Measurements from ENCODE around the gene SDSL.

Gene SDSL

DNA sequence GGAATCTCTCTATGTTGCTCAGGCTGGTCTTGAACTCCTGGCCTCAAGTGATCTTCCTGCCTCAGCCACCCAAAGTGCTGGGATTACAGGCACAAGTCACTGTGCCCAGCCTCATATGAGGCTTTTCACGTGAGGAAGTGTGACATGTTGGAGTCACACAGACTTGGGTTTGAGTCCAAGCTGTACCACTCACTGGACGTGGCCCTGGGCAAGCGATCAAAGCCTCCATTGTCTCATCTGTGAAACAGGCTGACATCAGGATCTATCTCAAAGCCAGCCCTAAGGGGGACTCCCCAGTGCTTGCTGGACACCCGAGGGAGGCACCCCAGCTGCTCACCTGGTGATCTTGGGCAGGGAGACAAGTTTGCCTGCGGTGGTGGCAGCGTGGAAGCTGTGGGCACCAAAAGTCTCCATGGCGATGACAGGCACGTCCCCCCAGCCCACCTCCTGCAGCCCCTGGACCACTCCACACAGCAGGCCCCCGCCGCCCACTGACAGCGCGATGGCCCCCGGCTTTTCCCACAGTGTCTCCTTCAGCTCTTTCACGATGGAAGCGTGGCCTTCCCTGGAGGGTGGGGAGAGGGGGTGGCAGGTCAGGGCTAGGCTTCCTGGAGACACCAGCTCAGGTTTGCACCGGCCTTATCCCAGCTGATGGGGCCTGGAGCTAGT lies 25.2 kb upstream of the SDSL start:
- DNase-seq (ENCODE audit: low spot score): no peak

DNA sequence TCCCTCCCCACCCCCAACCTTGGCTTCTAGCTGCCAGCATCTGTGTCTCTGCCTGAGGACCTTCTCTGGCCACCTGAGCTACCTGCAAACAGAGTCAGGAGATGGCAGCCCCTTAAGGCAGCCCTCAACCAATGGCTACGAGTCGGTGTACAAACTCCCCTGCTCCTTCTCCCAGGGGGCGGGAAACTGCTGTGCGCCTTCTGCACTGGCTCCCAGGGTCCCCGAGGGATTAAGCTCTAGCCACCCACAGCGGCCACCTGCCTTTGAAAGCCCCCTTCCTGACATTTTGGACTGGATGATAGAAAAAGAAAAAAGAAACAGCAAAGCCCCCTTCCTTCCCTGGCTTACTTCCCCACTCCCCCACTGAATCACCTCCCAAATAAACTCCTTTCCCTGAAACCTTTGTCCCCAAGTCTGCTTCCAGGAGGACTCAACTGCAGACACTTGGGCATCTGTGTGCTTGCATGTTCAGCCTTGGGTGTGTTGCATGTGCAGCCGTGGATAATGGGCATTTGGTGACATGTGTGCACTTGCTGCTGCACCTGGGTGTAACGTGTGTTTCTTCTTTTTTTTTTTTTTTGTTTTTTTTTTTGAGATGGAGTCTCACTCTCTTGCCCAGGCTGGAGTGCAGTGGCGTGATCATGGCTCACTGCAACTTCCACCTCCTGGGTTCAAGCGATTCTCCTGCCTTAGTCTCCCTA lies 24.5 kb upstream of the SDSL start:
- DNase-seq (ENCODE audit: low spot score): no peak

DNA sequence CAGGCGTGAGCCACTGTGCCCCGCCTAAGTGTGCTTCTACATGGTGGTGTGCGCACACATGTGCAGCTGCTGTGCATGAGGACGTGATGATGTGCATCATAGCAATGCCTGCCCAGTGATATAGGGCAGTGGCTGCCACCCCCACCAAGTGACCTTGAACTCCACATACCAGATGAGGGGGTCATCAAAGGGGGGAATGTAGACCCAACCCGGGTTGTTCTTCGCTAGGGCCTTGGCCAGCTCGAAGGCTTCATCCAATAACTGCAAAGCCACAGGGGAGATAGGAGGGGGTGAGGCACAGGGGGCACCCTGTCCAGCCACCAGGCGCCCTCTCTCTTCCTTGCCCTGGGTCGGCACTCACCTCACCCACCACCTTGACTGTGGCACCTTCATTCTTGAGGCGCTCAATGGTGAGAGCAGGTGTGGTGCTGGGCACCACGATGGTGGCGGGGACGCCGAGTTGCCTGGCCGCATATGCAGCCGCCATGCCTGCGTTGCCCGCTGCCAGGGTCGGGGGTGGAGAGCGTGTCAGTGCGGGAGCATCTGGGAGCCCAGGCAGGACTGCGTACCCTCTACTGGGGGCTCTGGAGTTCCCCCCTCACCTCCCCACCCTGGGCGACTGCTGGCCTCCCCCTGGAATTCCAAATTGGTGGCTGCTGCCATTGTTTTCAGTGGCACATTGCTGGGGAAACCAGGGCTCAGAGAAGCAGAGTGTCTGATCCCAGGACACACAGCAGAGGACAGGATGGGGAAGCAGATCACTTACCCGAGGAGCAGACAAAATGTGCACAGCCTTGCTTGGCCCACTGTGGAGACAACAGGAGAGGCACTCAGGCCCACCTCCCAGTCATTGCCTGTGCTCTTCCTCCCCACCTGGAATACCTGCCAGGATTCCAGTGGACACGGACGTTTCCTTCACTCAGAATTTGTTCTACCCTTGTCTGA lies 23.6 kb upstream of the SDSL start:
- DNase-seq (ENCODE audit: low spot score): no peak

DNA sequence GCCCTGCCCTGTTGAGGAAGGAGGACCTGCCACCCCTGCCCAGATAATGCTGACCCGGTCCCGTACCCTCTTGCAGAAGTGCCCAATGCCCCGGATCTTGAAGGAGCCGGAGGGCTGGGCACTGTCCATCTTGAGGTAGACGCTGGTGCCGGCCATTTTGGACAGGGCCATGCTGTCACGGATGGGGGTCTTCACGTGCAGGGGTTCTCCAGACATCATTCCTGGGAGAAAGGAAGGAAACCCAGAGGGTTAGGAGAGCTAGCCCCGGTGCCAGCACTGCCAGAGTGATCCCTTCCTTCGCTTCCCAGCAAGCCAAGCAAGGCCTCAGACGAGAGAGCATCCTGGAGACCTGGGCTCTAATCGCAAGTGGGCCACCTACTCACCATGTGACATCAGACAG lies 22.7 kb upstream of the SDSL start:
- DNase-seq (ENCODE audit: low spot score): no peak

DNA sequence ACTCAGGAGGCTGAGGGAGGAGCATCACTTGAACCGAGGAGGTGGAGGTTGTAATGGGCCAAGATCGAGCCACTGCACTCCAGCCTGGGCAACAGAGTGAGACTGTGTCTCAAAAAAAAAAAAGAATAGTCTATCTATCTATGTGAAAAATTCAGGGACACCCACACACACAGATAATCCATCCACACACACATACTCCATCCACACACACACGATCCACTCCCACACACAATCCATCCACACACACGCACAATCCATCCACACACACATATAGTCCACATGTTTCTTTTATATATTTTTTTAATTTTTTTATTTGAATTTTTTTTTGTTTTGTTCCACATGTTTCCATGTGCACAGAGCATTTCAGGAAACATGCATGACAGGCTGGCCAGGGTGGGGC lies 21.8 kb upstream of the SDSL start:
- no peak for DNase-seq (ENCODE audit: low spot score)

DNA sequence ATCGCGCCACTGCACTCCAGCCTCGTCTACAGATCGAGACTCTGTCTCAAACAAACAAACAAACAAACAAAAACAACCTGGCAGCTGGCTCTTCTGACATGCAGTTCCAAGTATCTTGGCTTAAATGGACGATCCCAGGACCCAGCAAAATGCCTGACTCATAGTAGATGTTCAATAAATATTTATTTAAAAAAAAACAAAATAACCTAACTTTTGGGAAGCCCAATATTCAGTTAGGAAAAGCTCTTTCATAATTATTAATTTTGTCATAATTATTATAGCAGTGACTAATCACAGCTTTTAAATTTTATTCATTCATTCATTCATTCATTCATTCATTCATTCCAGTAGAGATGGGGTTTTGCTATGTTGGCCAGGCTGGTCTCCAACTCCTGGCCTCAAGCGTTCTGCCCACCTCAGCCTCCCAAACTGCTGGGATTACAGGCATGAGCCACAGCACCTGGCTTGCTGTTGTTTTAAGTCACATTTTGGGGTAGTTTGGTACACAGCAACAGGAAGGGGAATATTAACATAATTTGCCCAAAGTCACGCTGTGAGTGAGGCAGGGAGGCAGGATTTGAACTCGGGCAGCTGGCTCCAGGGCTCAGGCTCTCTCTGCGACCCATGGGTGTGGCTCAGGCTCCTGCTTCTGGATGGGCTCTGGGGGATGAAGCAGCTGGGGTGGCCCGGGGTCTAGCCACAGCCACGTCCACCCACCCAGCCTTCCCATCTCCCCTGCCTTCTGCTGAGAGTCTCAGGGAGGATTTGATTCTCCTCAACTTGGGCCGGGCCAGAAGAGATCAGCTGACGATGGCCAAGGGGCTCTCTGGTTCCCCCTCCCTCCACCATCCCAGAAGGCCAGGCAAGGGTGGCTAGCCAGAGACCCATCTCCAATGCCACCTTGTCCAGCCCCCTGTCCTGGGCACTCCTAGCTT lies 20.8 kb upstream of the SDSL start:
- no peak for DNase-seq (ENCODE audit: low spot score)

DNA sequence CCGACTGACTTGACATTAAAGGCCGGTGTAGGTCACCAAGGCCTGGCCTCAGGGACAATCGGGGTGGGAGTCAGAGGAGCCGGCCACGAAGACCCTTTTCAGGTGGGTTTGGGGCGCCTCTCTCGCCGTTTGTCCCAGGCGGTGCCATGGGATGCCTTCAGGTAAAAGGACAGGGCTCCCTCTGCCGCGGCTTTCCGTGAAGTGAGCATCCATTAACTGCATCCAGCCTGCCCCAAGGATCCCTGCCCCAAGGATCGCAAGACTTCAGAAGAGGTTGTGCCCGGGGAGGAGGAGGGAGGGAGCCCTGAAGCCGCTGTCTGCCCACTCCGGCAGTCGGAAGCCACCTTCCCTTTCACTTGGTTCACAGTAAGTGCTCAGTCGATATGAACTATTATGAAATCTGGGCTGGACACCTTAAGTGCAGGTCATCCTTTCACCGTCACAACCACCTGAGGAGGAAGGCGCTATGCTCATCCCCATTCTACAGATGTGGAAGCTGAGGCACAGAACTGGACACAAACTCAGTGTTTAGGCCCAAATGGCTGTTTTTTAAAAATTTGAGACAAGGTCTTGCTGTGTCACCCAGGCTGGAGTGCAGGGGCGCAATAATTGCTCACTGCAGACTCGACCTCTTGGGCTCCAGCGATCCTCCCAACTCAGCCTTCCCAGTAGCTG lies 19.5 kb upstream of the SDSL start:
- DNase-seq (ENCODE audit: low spot score): no peak

DNA sequence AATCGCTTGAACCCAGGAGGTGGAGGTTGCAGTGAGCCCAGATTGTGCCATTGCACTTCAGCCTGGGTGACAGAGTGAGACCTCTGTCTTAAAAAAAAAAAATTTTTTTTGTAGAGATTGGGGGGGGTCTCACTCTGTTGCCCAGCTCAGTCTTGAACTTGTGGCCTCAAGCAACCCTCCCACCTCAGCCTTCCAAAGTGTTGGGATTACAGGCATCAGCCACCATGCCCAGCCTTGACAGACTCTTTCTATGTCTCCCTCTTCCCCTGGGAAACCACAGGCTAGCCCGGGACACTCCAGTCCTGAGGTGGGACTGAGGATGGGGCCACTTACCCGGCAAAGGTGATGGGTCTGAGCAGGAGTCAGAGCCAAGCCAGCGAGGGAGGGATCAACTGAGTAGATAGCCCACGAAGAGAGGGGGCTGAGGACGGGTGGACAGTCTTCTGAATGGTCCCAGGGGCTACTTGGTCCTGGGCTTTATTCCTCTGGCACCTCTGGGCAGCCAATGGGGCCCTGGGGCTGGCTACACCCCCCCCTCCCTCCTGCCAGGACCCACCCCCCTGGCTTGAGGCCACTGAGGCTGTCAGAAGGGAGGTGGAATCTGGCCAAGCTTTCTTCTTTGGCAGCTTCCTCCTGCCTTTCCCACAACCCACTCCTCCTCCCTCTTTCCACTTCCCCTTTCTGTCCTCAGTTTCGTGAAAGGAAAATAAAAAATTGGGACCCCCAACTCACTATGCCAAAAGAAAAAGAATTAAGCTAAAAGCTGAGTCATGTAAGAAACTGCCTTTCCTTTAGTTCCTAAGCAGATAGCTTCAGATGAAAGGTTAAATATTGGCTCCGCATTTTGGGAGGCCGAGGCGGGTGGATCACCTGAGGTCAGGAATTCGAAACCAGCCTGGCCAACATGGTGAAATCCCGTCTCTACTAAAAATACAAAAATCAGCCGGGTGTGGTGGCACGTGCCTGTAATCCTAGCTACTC lies 18.5 kb upstream of the SDSL start, which contains the start of gene SDS:
Gene SDS (minus strand): TSS at position 453 of the 981 bp plus-strand sequence. CDS start 4,179 bp downstream, outside the sequence.
- no peak for DNase-seq (ENCODE audit: low spot score)

DNA sequence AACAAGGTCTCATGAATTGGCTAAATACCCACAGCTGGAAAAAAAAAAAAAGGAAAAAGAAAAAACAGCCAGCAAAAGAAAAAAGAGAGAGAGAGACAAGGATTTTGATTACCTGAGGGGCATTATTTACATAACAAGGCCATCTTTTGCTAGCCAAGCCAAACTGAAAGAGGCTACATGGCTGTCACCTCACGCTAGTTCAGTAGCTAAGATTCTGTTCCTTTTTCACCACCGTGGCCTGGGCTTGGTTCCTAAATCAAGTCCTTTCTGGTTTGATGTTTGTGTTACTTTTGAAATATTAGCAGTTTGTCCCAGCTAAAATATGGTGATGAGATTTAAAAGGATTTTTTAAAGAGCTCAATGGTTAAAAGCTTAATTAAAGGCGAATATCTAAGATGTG lies 16.5 kb upstream of the SDSL start:
- DNase-seq (ENCODE audit: low spot score): no peak

DNA sequence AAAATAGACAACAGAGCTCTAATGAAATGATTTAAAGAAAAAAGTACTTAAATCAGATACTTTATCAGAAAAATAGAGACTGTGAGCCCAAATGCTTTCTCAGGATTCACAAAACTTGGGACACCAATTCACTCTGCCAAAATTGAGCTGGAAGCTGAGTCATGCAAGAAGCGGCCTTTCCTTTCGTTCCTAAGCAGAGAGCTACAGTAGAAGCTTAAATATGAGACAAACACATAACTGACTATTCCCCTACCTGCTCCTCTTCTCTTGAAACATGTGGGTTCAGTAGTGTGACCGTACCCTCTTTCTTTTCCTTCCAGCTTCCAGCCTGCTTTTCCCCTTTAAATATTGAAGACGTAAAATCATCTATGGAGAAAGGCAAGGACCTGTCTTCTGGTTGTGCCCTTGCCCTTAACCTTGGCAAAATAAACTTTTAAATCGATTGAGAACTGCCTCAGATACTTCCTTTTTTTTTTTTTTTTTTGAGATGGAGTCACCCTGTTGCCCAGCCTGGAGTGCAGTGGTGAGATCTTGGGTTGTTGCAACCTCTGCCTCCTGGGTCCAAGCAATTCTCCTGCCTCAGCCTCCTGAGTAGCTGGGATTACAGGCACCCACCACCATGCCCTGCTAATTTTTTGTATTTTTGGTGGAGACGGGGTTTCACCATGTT lies 14.1 kb upstream of the SDSL start:
- peak; percentile 49 for DNase-seq (ENCODE audit: low spot score)

DNA sequence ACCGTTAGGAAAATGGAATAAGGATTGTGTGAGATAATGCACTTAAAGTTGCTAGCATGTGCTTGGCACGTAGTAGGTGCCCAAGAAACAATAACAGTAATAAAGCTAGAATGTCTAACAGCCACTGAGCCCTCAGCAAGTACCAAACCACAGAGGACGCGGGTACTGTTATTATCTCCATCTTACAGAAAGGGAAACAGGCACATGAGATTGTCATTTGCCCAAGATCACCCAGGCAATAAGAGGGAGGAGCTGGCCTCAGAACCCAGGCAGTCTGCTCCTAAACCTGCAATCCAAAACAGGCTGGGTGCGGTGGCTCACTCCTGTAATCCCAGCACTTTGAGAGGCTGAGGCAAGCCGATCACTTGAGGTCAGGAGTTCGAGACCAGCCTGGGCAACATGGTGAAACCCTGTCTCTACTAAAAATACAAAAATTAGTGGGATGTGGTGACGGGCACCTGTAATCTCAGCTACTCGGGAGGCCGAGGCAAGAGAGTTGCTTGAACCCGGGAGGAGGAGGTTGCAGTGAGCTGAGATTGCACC lies 13.4 kb upstream of the SDSL start:
- DNase-seq (ENCODE audit: low spot score): no peak

DNA sequence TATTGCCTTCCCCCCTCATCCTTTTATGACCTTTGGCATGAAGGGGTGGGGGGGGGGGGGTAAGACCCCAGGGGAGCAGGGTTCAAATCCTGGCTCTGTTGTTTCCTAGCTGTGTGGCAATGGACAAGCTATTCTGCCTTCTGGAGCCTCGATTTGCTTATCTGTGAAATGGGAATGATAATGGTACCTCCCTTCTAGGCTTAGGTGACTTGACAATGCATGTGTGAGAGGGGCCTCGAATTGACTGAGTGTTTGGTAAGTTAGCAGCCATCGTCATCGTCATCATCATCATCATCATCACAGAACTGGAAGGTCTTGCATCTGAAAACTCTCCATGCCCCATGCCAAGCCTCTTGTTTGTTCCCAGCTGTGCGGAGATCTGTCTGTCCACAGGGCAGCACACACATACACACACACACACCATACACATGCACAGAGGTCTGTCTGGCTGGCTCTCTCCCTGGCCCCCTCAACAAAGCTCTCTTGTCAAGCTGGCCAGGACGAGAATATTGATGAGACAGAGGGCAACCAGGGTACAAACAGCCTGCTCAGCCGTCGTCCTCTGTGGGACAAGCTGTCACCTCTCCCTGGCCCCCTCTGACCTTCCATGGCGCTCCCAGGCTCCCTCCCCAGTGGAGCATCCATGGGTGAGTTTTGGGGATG lies 12.6 kb upstream of the SDSL start:
- DNase-seq (ENCODE audit: low spot score): no peak

DNA sequence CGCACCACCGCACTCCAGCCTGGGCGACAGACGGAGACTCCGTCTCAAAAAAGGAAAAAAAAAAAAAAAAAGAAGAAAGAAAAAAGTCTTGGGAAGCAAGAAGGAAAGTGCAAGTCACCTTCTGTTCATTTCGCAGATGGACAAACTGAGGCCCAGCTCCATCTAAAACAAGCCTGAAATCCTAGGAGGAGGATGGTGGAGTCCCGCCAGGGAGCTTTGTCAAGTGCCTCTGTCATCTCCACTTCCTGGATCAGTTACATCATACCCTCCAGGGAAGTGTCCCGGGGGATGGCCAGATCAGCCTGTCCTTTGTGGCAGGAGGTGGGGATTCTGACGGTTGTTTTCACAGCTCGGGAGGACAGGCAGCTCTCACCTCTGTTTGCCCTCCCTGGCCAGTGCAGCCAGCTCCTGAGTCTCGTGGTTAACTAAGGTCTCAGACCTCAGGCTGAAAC lies 8.7 kb upstream of the SDSL start:
- DNase-seq (ENCODE audit: low spot score): no peak

DNA sequence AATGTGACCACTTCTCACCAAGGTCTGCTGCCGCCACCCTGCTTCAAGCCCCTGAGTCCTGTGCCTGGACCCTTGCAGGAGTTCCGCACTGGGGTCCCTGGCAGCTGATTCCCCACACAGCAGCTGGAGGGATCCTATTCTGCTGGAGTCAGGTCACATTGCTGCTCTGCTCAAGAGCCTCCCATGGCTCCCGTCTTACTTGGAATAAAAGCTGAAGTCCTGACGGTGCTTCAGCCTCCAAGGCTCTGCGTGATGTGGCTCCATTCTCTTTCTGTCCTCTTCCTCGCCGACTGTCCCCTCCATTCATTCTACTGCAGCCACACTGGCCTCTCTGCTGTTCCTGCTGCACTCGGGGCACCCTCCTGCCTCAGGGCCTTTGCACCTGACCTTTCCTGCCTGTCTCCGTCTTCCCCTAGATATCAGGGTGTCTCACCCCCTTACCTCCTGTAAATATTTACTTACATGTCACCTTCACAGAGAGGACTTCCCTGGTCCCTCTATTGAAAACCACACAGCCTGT lies 7.6 kb upstream of the SDSL start:
- no peak for DNase-seq (ENCODE audit: low spot score)

DNA sequence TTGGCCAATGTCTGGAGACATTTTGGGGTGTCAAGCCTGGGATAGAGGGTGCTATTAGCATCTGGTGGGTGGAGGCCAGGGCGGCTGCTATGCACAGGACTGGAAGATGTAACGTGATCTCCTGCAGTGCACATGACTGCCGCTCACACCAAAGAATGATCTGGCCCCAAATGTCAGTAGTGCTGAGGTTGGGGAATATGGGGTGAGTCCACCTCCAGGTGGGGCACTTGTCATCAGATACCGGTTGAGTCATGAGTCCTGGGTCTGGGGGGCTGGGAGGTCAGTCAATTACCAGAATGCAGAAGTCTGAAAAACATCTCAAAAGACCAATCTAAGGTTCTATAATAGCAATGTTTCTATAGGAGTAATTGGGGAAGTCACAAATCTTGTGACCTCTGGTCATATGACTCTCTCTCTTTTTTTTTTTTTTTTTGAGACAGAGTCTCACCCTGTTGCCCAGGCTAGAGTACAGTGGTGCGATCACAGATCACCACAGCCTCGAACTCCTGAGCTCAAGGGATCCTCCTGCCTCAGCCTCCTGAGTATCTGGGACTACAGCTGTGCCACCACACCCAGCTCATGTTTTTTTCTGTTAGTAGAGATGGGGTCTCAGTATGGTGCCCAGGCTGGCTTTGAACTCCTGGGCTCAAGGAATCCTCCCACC lies 6.0 kb upstream of the SDSL start:
- DNase-seq (ENCODE audit: low spot score): no peak

DNA sequence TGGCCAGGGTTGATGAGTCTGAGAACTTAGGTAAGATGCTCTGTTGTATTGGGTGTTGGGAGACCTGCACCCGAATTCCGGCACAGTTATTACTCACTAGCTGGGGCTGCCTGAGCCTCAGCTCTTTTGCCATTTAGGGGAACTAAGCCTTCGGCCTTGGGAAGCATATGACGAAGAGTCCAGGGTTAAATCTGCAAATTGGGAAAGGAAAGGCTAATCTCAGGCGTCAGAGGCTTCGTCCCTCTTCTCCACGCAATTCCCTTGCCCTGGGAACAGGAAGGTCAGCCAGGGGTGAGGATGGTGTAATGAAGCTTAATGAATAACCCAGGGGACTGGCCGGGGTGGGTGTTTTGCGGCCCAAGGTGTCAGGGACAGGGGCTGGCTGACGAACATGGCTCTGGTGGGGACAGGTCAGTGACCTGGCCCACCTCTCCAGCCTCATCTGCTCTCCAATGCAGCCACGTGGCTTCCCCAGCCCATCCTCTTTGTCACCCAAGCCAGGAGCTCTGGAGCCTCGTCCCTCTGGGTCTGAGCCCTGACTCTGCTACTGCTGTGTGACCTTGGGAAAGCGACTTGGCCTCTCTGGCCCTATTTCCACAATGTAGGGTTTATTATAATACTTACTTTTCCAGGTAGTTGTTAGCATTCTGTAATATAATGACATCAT lies 3.8 kb upstream of the SDSL start:
- no peak for DNase-seq (ENCODE audit: low spot score)

Measured in GM03348 (cell line).